Measurements from ENCODE around the gene RAB3D. TPM values are rescaled to one million over a fixed set of nuclear protein-coding genes. Genes with fewer than 3 reads are reported as not detected.

RAB3D gene
- total and polyA plus RNA-seq, 10 of the 15 experiments (the other 5 are each of a cell fraction or from before 2014, with no cell fraction given) = 1.1 to 15.7 (median 6.2) TPM

- TF ChIP-seq SIN3A (IDR thresholded peaks at IDR 0.05; ENCODE audit: low read depth, low read length) = peak; percentile 65; the same call in 1 of the 2 replicates
- TF ChIP-seq IRF4 (IDR thresholded peaks at IDR 0.05; ENCODE audit: low read depth, low read length) = no peak
- peak; percentile 93 for TF ChIP-seq USF2 (IDR thresholded peaks at IDR 0.05; ENCODE audit: borderline replicate concordance, low read depth, low read length)
- TF ChIP-seq NKRF (conservative IDR thresholded peaks at IDR 0.05) = 0 out of 2 replicates have a peak, but pooled peaks have one; percentile 35
- TF ChIP-seq PBX3 (IDR thresholded peaks at IDR 0.05; ENCODE audit: insufficient replicate concordance, low read depth, low read length) = no peak
- peak; percentile 56; the same call in 1 of the 2 replicates for TF ChIP-seq SPI1 (IDR thresholded peaks at IDR 0.05; ENCODE audit: borderline replicate concordance, insufficient read depth, low read depth, low read length)
- TF ChIP-seq TCF7 (IDR thresholded peaks at IDR 0.05; ENCODE audit: borderline replicate concordance) = no peak
- TF ChIP-seq NFYB (IDR thresholded peaks at IDR 0.05; ENCODE audit: insufficient read depth, low read depth, low read length) = peak; percentile 67
- TF ChIP-seq RCOR1 (conservative IDR thresholded peaks at IDR 0.05; ENCODE audit: low read depth, low read length) = no peak
- no peak for TF ChIP-seq CHD1 (IDR thresholded peaks at IDR 0.05; ENCODE audit: low read depth, low read length)
- TF ChIP-seq SP1 (IDR thresholded peaks at IDR 0.05; ENCODE audit: low read depth, low read length) = no peak
- 0 out of 2 replicates have a peak, but pooled peaks have one; percentile 34 for TF ChIP-seq MTA3 (IDR thresholded peaks at IDR 0.05; ENCODE audit: borderline replicate concordance, low read length)
- TF ChIP-seq SRF (IDR thresholded peaks at IDR 0.05; ENCODE audit: low read depth in 2 of 2, low read length in 2 of 2) = peak in 1 of 2 experiments; percentile 59; a peak in 2 of 4 replicates
- no peak for TF ChIP-seq PAX8 (IDR thresholded peaks at IDR 0.05)
- peak; percentile 84 for TF ChIP-seq USF1 (IDR thresholded peaks at IDR 0.05; ENCODE audit: borderline replicate concordance, extremely low read length, insufficient read depth, low read depth, low read length)
Observed at GRCh38 chr19:11377237-11377636, 37.8 kb upstream of the RAB3D start (continued).

All from GM12878 (cell line).